ENCODE measurements around the gene ABCD3. TPM values are rescaled to one million over a fixed set of nuclear protein-coding genes. Genes with fewer than 3 reads are reported as not detected.

The ABCD3 gene
- total RNA-seq, 4 donors from 2014 or later, result 31.3 to 46.6 (median 41.8) TPM

- DNase-seq (ENCODE audit: low spot score in 2 of 2), result no peak
- TF ChIP-seq CTCF (IDR thresholded peaks at IDR 0.05), result no peak
- intact Hi-C loops (cut with DNase I; ENCODE audit: low total_unique reads), result no loop called here
- no peak overlapping the region for H3K4me3 ChIP-seq (ENCODE audit: low read depth, poor library complexity, severe bottlenecking)
- 81 to 86% methylated on average over 2 of the region's 2 CpGs for WGBS, 2 donors
Observed at GRCh38 chr1:94456736-94457135, 38.5 kb downstream of the ABCD3 start.

DNA sequence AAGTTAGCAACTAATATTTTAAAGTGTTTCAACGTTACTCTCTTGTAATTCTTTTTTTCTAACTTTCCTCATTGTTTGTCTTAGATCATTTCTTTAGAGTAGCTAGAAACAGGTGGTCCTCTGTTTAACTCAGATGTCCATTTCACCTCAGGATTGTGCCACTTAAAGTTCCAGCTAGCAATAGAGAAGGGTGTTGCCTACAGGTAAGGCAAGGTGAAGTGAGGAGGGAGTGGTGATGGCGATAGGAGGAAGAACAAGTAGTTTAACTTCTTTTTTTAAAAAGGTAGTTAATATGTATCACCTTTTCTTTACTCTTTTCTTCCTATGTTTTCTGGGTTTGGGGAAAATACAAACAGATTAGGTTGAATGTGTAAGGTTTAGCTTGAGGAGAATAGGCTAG is 44.4 kb downstream of the ABCD3 start:
- intact Hi-C loops (cut with DNase I; ENCODE audit: low total_unique reads), result no loop called here
- no peak for TF ChIP-seq CTCF (IDR thresholded peaks at IDR 0.05)
- TF ChIP-seq POLR2A (IDR thresholded peaks at IDR 0.05), result no peak
- H3K4me3 ChIP-seq (ENCODE audit: low read depth, poor library complexity, severe bottlenecking), result no peak overlapping the region
- WGBS, 2 donors, result 81 to 87% methylated on average over 2 of the region's 2 CpGs
- no peak for DNase-seq (ENCODE audit: low spot score in 2 of 2)

DNA sequence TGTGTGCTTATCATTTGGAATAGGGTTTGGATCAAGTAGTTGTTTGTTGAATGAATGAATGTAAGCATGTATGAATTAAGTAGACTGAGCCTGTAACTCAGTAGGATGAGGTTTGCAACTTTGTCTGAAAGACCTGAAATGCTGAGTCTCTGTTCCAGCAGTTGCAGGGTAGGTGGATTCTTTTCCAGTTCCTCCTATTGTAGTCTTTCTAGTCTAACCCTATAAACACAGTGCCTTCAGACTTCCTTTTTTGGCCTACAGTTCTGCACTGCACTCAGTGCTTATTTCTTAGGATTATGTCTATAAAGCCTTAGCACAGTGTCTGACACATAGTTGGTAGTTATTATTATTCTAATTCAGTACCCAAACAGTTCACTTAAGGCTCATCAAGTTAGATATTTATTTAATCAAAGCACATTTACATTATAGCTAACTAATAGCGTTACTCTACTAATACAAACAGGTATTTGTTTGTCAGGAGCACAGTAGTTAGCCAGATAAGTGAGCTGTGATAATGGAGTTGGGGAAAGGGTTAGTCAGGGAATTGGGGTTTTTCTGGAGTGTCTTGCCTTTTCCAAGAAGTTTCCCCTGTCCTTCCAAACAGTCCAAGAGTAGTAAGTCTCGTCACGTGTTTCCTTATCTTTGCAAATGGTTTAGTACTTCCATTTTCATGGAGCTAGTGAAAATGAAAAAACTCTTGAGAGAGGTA is 45.0 kb downstream of the ABCD3 start:
- 90 to 91% methylated on average over 3 of the region's 3 CpGs for WGBS, 2 donors
- DNase-seq (ENCODE audit: low spot score in 2 of 2), result no peak
- intact Hi-C loops (cut with DNase I; ENCODE audit: low total_unique reads), result no loop called here
- no peak for TF ChIP-seq POLR2A (IDR thresholded peaks at IDR 0.05)
- no peak for TF ChIP-seq CTCF (IDR thresholded peaks at IDR 0.05)
- no peak overlapping the region for H3K4me3 ChIP-seq (ENCODE audit: low read depth, poor library complexity, severe bottlenecking)

DNA sequence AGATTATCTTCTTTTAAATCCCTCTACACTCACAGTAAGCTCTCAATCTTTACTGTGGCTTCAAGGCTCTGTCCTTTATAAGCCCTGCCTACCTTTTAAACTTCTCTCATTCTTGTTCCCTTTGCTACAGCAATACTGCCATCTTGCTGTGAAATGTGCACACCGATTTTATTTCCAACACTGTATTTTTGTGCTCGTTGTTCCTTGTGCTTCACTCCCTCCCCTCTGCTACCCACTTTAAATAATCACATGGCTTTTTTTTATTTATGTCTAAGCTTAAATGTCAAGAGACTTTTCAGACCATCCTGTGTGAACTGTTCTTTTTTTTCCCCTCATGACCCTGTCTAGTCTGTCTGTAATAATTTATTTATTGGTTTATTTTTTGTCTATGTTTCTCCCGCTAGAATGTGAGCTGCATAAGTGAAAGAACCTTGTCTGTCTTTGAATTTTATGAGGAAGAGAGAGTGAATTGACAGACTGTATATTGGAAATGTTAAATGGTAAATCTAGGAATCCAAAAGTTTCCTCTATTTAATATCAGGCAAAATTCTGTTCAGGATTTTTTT is 45.7 kb downstream of the ABCD3 start:
- TF ChIP-seq POLR2A (IDR thresholded peaks at IDR 0.05) (no peak), CTCF (IDR thresholded peaks at IDR 0.05) (no peak)
- DNase-seq (ENCODE audit: low spot score in 2 of 2), result no peak
- intact Hi-C loops (cut with DNase I; ENCODE audit: low total_unique reads), result no loop called here
- no peak overlapping the region for H3K4me3 ChIP-seq (ENCODE audit: low read depth, poor library complexity, severe bottlenecking)
- WGBS, 2 donors, result 66 to 71% methylated on average over 3 of the region's 3 CpGs

- DNase-seq (ENCODE audit: low spot score in 2 of 2), result no peak
- TF ChIP-seq CTCF (IDR thresholded peaks at IDR 0.05), result no peak
- TF ChIP-seq POLR2A (IDR thresholded peaks at IDR 0.05), result no peak
- intact Hi-C loops (cut with DNase I; ENCODE audit: low total_unique reads), result no loop called here
- H3K4me3 ChIP-seq (ENCODE audit: low read depth, poor library complexity, severe bottlenecking), result no peak overlapping the region
Observed at GRCh38 chr1:94468708-94469107, 50.5 kb downstream of the ABCD3 start.

GRCh38 chr1:94471271-94471670 is 53.1 kb downstream of the ABCD3 start:
- 98 to 99% methylated on average over 2 of the region's 2 CpGs for WGBS, 2 donors
- no peak for DNase-seq (ENCODE audit: low spot score in 2 of 2)
- no peak overlapping the region for H3K4me3 ChIP-seq (ENCODE audit: low read depth, poor library complexity, severe bottlenecking)
- intact Hi-C loops (cut with DNase I; ENCODE audit: low total_unique reads), result no loop called here
- TF ChIP-seq CTCF (IDR thresholded peaks at IDR 0.05), result no peak
- TF ChIP-seq POLR2A (IDR thresholded peaks at IDR 0.05), result no peak

Measured in lower leg skin (tissue), 4 donors.